Raji (cell line): ENCODE results near the gene B3GAT1.

Experiments used
- POLR2A ChIP-seq: IDR thresholded peaks from 2 replicates; pipeline ENCODE4 v1.6.1; 2011; ENCODE audit warnings: low read depth, low read length, control low read depth; ENCODE audit not compliant: insufficient read depth

The B3GAT1 gene

GRCh38 chr11:134334796-134335571 is 77.1 kb downstream of the B3GAT1 start:
- no peak for TF ChIP-seq POLR2A

- no peak for TF ChIP-seq POLR2A
Measured at GRCh38 chr11:134333946-134334345, 78.1 kb downstream of the B3GAT1 start.

- no peak for TF ChIP-seq POLR2A
Measured at GRCh38 chr11:134333312-134333711, 78.7 kb downstream of the B3GAT1 start.

- no peak for TF ChIP-seq POLR2A
Measured at GRCh38 chr11:134332782-134333181, 79.3 kb downstream of the B3GAT1 start.

- TF ChIP-seq POLR2A = no peak
Measured at GRCh38 chr11:134332189-134332631, 79.8 kb downstream of the B3GAT1 start.

- TF ChIP-seq POLR2A = no peak
Measured at GRCh38 chr11:134331354-134332188, 80.5 kb downstream of the B3GAT1 start, which contains the start of gene GLB1L2. TSS of gene GLB1L2 (plus strand) at chr11:134331988. CDS start at chr11:134332062, 74 bp downstream.

GRCh38 chr11:134330611-134331353 is 81.3 kb downstream of the B3GAT1 start:
- TF ChIP-seq POLR2A = no peak
